Body of pancreas (tissue), 4 donors: ENCODE results near the gene ESPN. TPM values are rescaled to one million over a fixed set of nuclear protein-coding genes. Genes with fewer than 3 reads are reported as not detected.

Experiments
- ATAC-seq: fragments of 150-250 bp; one replicate; pipeline ENCODE4 v1.9.1; 2016
- DNase-seq, 4 donors: peaks; one replicate each; pipeline ENCODE4 v3.0.0-alpha.2; 2019
- H3K27ac ChIP-seq, 4 donors: fragments of 200-600 bp; sonication (generic); 1 replicate in 3 of 4; 2 replicates in 1 of 4; pipeline versions ENCODE4 v1.5.1 to v1.6.1; 2016 to 2019; ENCODE audit warnings: mild to moderate bottlenecking in 1 of 4, mixed read lengths in 1 of 4, moderate library complexity in 1 of 4
- H3K27me3 ChIP-seq, 2 donors: fragments of 200-600 bp; sonication (generic); one replicate each; pipeline ENCODE4 v1.6.0; 2016; ENCODE audit warnings: mild to moderate bottlenecking in 1 of 2
- H3K36me3 ChIP-seq, 2 donors: fragments of 200-600 bp; sonication (generic); replicated peaks in 1 of 2; 2 replicates each; pipeline ENCODE4 v1.5.1; 2016; ENCODE audit warnings: low read depth in 2 of 2; ENCODE audit not compliant: insufficient read depth in 1 of 2
- H3K4me1 ChIP-seq: fragments of 200-600 bp; sonication (generic); one replicate; pipeline ENCODE4 v1.6.0; 2016
- H3K4me3 ChIP-seq, 2 donors: fragments of 200-600 bp; sonication (generic); 1 replicate in 1 of 2; 2 replicates in 1 of 2; pipeline ENCODE4 v1.5.1; 2016 to 2019
- H3K9me3 ChIP-seq, 3 donors: fragments of 200-600 bp; sonication (generic); 1 replicate in 2 of 3; 2 replicates in 1 of 3; pipeline ENCODE4 v1.5.1; 2016
- POLR2A ChIP-seq, 3 donors: fragments of 450-650 bp; IDR thresholded peaks; one replicate each; pipeline ENCODE4 v1.6.1; 2016; ENCODE audit warnings: antibody characterized with exemption in 3 of 3, mild to moderate bottlenecking in 2 of 3
- WGBS, 2 donors: methylation state at CpG; one replicate each; pipeline ENCODE4 v1.1.5; 2017; 5-methylcytosine and 5-hydroxymethylcytosine counted together
- intact Hi-C: fragments of 100-400 bp; cut with DNase I; formaldehyde crosslinking; loops from one replicate; pipeline ENCODE4 v1.15.1; 2023
- total RNA-seq, 2 donors: library from RNA; depleted of rRNA; stranded (reverse); fragments of >200 nt; gene quantifications; one replicate each; pipeline ENCODE4 v1.1.0, GENCODE V29; 2016
- TF ChIP-seq, protein P1 (sequence below), 7 experiments: fragments of 450-650 bp in 4 of 7; fragments of 200-600 bp in 3 of 7; sonication (generic) in 3 of 7; IDR thresholded peaks; one replicate each; pipeline ENCODE4 v1.5.1; 2016 to 2019; ENCODE audit warnings: antibody characterized with exemption in 7 of 7

The ESPN gene
- total RNA-seq, 2 donors from 2014 or later: 0.26 to 4.0 TPM

DNA sequence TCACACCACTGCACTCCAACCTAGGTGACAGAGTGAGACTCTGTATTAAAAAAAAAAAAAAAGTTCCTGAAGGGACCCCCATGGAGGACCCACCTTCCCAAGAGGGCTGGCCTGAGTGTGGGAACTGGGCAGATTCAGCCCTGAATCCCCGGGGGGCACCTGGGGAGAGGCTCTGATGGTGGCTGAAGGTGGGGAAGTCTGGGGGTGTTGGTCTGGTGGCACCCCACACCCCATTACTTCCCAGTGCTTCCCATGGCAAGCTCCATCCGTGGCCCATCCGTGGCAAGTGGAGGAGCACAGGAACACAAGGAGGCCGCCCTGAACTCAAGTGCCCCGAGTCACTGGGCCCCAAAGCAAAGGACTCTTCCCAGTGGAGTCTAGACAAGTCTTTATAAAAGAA lies 42.2 kb downstream of the ESPN start:
- Histone ChIP-seq H3K27ac (no peak overlapping the region), H3K36me3 (no peaks in the 10 kb centered on the region), H3K27me3 (no peaks in the 10 kb centered on the region), H3K4me3 (no peak overlapping the region), H3K9me3 (no peaks in the 10 kb centered on the region), H3K4me1 (no peaks in the 10 kb centered on the region)
- ATAC-seq (no peak), DNase-seq (no peak)
- WGBS, 2 donors: 81 to 94% methylated on average over 5 of the region's 5 CpGs
- TF ChIP-seq, protein P1, sequence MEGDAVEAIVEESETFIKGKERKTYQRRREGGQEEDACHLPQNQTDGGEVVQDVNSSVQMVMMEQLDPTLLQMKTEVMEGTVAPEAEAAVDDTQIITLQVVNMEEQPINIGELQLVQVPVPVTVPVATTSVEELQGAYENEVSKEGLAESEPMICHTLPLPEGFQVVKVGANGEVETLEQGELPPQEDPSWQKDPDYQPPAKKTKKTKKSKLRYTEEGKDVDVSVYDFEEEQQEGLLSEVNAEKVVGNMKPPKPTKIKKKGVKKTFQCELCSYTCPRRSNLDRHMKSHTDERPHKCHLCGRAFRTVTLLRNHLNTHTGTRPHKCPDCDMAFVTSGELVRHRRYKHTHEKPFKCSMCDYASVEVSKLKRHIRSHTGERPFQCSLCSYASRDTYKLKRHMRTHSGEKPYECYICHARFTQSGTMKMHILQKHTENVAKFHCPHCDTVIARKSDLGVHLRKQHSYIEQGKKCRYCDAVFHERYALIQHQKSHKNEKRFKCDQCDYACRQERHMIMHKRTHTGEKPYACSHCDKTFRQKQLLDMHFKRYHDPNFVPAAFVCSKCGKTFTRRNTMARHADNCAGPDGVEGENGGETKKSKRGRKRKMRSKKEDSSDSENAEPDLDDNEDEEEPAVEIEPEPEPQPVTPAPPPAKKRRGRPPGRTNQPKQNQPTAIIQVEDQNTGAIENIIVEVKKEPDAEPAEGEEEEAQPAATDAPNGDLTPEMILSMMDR (IDR thresholded peaks at IDR 0.05): no peak
- no peak for TF ChIP-seq POLR2A (IDR thresholded peaks at IDR 0.05)
- intact Hi-C loops: no loop called here

DNA sequence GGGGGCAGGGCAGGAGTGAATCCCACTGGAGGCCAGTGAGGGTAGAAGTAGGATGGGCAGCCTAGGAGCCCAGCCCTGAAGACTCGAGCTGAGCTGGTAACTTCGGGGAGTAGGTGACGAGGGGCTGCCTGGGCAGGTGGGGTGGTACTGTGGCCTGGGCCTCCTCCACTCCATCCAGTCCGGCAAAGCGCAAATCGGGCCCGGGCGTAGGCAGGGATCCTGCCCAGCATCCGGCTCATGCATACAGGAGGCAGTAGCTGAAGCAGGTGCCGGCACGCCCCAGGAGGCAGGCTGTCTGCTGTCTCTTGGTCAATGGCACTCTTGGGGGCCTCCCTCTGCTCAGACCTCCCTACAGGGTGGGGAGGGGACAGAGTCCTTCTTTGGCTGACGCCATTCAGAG lies 42.6 kb downstream of the ESPN start:
- no peak for TF ChIP-seq POLR2A (IDR thresholded peaks at IDR 0.05)
- TF ChIP-seq, protein P1 (IDR thresholded peaks at IDR 0.05): no peak
- H3K36me3 ChIP-seq: no peaks in the 10 kb centered on the region
- intact Hi-C loops: no loop called here
- no peak overlapping the region for H3K27ac ChIP-seq
- H3K4me3 ChIP-seq: no peak overlapping the region
- no peak for ATAC-seq
- DNase-seq: no peak
- H3K27me3 ChIP-seq: no peaks in the 10 kb centered on the region
- 90 to 94% methylated on average over 9 to 12 of the region's 12 CpGs for WGBS, 2 donors
- no peaks in the 10 kb centered on the region for H3K4me1 ChIP-seq
- H3K9me3 ChIP-seq: no peaks in the 10 kb centered on the region

DNA sequence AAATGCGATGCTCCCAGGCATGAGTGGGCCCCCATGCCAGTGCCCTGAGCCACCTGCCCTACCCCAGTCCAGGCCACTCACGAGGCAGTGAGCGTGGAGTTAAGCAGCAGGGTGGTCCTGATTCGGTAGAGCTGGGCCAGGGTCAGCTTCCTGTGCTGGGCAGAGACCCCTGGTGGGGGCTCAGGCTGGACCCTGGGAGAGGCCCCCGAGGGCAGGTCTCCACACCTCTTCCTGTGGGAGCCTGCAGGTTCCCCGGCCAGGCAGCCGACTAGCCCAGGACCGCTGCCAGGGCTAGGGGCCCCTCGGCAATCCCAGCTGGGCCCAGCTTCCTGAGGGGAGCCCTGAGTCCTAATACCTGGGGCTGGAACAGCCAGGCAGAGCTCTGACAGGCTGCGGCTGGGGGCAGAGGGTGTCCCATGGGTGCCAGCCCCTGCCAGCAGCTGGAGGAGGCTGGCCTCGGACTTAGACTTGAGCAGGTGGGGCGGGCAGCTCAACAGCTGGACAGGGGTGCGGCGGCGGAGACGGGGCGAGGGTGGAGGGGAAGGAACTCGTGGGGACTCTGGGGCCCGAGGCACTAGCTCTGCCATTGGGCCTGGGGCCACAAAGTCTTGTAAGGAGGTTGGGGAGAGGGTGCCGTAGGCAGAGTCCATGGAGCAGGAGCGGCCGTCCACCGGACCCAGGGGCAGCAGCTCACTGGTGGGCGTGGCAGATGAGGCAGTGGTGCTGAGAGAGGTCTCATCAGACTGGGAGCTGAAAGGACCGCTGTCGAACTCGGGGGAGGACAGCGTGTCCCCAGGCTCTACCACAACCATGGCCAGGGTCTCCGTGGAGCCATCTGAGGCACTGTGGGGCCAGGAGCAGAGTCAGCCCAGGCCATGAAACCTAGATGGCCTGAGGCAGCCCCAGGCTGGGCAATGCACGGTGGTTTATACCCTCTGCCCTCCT lies 43.4 kb downstream of the ESPN start:
- WGBS, 2 donors: 93 to 94% methylated on average over 19 to 28 of the region's 30 CpGs
- ATAC-seq (no peak), DNase-seq (no peak)
- Histone ChIP-seq H3K4me1 (no peaks in the 10 kb centered on the region), H3K9me3 (no peaks in the 10 kb centered on the region), H3K4me3 (no peak overlapping the region), H3K36me3 (no peaks in the 10 kb centered on the region), H3K27ac (no peak overlapping the region), H3K27me3 (no peaks in the 10 kb centered on the region)
- no peak for TF ChIP-seq POLR2A (IDR thresholded peaks at IDR 0.05)
- TF ChIP-seq, protein P1 (IDR thresholded peaks at IDR 0.05): no peak
- intact Hi-C loops: no loop called here

DNA sequence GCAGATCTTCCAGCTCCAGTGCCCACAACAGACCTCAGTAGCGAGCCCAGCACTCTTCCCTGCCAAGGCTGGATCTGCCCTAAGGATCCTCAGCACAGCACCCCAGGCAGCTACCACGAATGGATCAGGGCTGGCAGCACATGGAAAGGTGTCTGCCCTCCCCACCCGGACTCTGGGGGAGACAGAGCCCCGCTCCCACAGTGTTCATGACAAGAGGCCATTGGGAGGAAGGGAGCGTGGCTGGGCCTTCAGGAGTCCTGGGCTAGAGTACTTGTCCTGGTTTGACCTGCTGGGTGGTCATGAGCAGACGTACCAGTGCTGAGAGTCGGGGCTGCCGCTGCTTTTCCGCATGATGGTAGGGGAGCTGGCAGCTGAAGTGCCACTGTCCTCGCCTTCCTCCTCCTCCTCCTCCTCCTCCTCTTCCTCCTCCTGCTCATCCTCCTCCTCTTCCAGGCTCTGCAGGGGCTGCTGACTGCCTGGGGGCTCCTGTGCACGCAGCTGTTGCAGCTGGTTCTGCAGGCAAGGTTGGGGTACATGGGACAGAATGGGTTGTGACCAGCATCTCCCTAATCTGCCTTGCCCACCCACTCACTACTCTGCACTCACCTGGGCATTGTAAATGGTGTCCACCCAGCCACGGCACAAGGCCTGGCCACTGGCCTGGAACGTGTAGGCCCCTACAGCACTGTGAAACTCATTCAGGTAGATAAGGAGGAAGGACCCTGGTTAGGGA lies 44.3 kb downstream of the ESPN start:
- Histone ChIP-seq H3K27me3 (no peaks in the 10 kb centered on the region), H3K4me3 (no peak overlapping the region), H3K4me1 (no peaks in the 10 kb centered on the region), H3K36me3 (no peaks in the 10 kb centered on the region), H3K27ac (no peak overlapping the region), H3K9me3 (no peaks in the 10 kb centered on the region)
- no peak for TF ChIP-seq POLR2A (IDR thresholded peaks at IDR 0.05)
- TF ChIP-seq, protein P1 (IDR thresholded peaks at IDR 0.05): no peak
- DNase-seq: no peak
- WGBS, 2 donors: 81 to 89% methylated on average over 9 to 13 of the region's 13 CpGs
- ATAC-seq: no peak
- intact Hi-C loops: no loop called here
